Measurements from ENCODE around the gene PHETA1. TPM values are rescaled to one million over a fixed set of nuclear protein-coding genes. Genes with fewer than 3 reads are reported as not detected.
"Not testable (repeated sequence)": the region's sequence is repeated elsewhere in the genome, so short reads cannot be mapped to it uniquely, and the experiment has no call there.

Gene PHETA1
- total RNA-seq, 1 donor from 2014 or later, result 12.9 TPM

- intact Hi-C loops (cut with DNase I), result no loop called here
- no peak for DNase-seq (ENCODE audit: low spot score in 2 of 2)
- Histone ChIP-seq H3K27ac (no peak overlapping the region), H3K4me1 (no peaks in the 10 kb centered on the region), H3K27me3 (no peaks in the 10 kb centered on the region), H3K4me3 (no peak overlapping the region), H3K36me3 (no peaks in the 10 kb centered on the region), H3K9me3 (no peaks in the 10 kb centered on the region)
- TF ChIP-seq CTCF (IDR thresholded peaks at IDR 0.05), result no peak
Observed at GRCh38 chr12:111340231-111340630, 28.7 kb downstream of the PHETA1 start.

GRCh38 chr12:111339321-111339938 lies 29.5 kb downstream of the PHETA1 start:
- Histone ChIP-seq H3K4me3 (no peak overlapping the region), H3K4me1 (no peaks in the 10 kb centered on the region), H3K27me3 (no peaks in the 10 kb centered on the region), H3K36me3 (no peaks in the 10 kb centered on the region), H3K9me3 (no peaks in the 10 kb centered on the region), H3K27ac (no peak overlapping the region)
- intact Hi-C loops (cut with DNase I), result no loop called here
- no peak for TF ChIP-seq CTCF (IDR thresholded peaks at IDR 0.05)
- no peak for DNase-seq (ENCODE audit: low spot score in 2 of 2)

GRCh38 chr12:111338096-111338495 lies 30.8 kb downstream of the PHETA1 start:
- no peaks in the 10 kb centered on the region for H3K4me1 ChIP-seq
- DNase-seq (ENCODE audit: low spot score in 2 of 2), result no peak
- no peaks in the 10 kb centered on the region for H3K36me3 ChIP-seq
- no peak overlapping the region for H3K27ac ChIP-seq
- H3K27me3 ChIP-seq, result no peaks in the 10 kb centered on the region
- intact Hi-C loops (cut with DNase I), result no loop called here
- H3K4me3 ChIP-seq, result no peak overlapping the region
- TF ChIP-seq CTCF (IDR thresholded peaks at IDR 0.05), result no peak
- no peaks in the 10 kb centered on the region for H3K9me3 ChIP-seq

GRCh38 chr12:111337371-111337770 lies 31.5 kb downstream of the PHETA1 start:
- Histone ChIP-seq H3K4me3 (no peak overlapping the region), H3K27me3 (no peaks in the 10 kb centered on the region), H3K4me1 (no peaks in the 10 kb centered on the region), H3K36me3 (no peaks in the 10 kb centered on the region), H3K27ac (no peak overlapping the region), H3K9me3 (no peaks in the 10 kb centered on the region)
- no peak for DNase-seq (ENCODE audit: low spot score in 2 of 2)
- TF ChIP-seq CTCF (IDR thresholded peaks at IDR 0.05), result no peak
- intact Hi-C loops (cut with DNase I), result no loop called here

GRCh38 chr12:111336411-111336810 lies 32.5 kb downstream of the PHETA1 start:
- intact Hi-C loops (cut with DNase I); H3K4me1 ChIP-seq; H3K36me3 ChIP-seq; H3K9me3 ChIP-seq; DNase-seq (ENCODE audit: low spot score in 2 of 2); H3K4me3 ChIP-seq; H3K27me3 ChIP-seq; H3K27ac ChIP-seq: not testable (repeated sequence)

GRCh38 chr12:111335811-111336210 lies 33.1 kb downstream of the PHETA1 start:
- Histone ChIP-seq H3K27ac (no peak overlapping the region), H3K9me3 (no peaks in the 10 kb centered on the region), H3K27me3 (no peaks in the 10 kb centered on the region), H3K4me1 (no peaks in the 10 kb centered on the region), H3K36me3 (no peaks in the 10 kb centered on the region), H3K4me3 (no peak overlapping the region)
- intact Hi-C loops (cut with DNase I), result no loop called here
- DNase-seq (ENCODE audit: low spot score in 2 of 2), result no peak
- no peak for TF ChIP-seq CTCF (IDR thresholded peaks at IDR 0.05)

GRCh38 chr12:111335301-111335700 lies 33.6 kb downstream of the PHETA1 start:
- DNase-seq (ENCODE audit: low spot score in 2 of 2); H3K4me1 ChIP-seq; H3K9me3 ChIP-seq; H3K27ac ChIP-seq; H3K36me3 ChIP-seq; intact Hi-C loops (cut with DNase I); H3K4me3 ChIP-seq; H3K27me3 ChIP-seq: not testable (repeated sequence)

Data from ascending aorta (tissue), 2 donors.